CD4-positive, alpha-beta T cell (primary cell): Measurements from ENCODE around the gene LRRTM4. TPM values are rescaled to one million over a fixed set of nuclear protein-coding genes. Genes with fewer than 3 reads are reported as not detected.

ENCODE experiments used
- ATAC-seq: fragments of 200-7000 bp; cut with Tn5 transposase; one replicate; pipeline ENCODE4 v1.10.0; 2022; ENCODE audit warnings: mild to moderate bottlenecking; ENCODE audit not compliant: poor library complexity
- CTCF ChIA-PET: fragments of 350-600 bp; sonication (Branson Sonifier 250); formaldehyde crosslinking; loops from one replicate; lab custom pipeline; 2021; ENCODE audit warnings: antibody characterized with exemption, inconsistent platforms; lab: Charles Lee
- POLR2A ChIA-PET: fragments of 350-600 bp; sonication (Branson Sonifier 250); formaldehyde crosslinking; loops from one replicate; lab custom pipeline; 2021; ENCODE audit warnings: antibody characterized with exemption, inconsistent platforms; lab: Charles Lee
- DNase-seq, 14 experiments: peaks; one replicate each; pipeline ENCODE4 v3.0.0-alpha.2; 2013 to 2020; ENCODE audit warnings: mixed read lengths in 2 of 14
- H3K27ac ChIP-seq, 2 donors: one replicate each; pipeline versions ENCODE4 v1.5.1 to v1.7.0; 2013; ENCODE audit warnings: low read length in 2 of 2, low read depth in 1 of 2, mild to moderate bottlenecking in 1 of 2
- H3K27me3 ChIP-seq, 2 experiments: 1 replicate in 1 of 2; 2 replicates in 1 of 2; pipeline versions ENCODE4 v1.6.1 to v1.7.0; 2013; ENCODE audit warnings: low read length in 2 of 2, control low read depth in 1 of 2, mild to moderate bottlenecking in 1 of 2, moderate library complexity in 1 of 2; ENCODE audit not compliant: insufficient read depth in 2 of 2, control insufficient read depth in 1 of 2
- H3K36me3 ChIP-seq: one replicate; pipeline ENCODE4 v1.6.1; 2013; ENCODE audit warnings: low read length, control low read depth; ENCODE audit not compliant: insufficient read depth
- H3K4me1 ChIP-seq: one replicate; pipeline ENCODE4 v1.6.1; 2013; ENCODE audit warnings: low read length, control low read depth; ENCODE audit not compliant: insufficient read depth
- H3K4me3 ChIP-seq: one replicate; pipeline ENCODE4 v1.5.1; 2013; ENCODE audit warnings: mild to moderate bottlenecking, low read length, moderate library complexity
- H3K9me3 ChIP-seq, 2 experiments: 1 replicate in 1 of 2; 2 replicates in 1 of 2; pipeline versions ENCODE4 v1.6.1 to v1.7.0; 2013; ENCODE audit warnings: low read length in 2 of 2, mild to moderate bottlenecking in 2 of 2, control low read depth in 1 of 2, moderate library complexity in 1 of 2; ENCODE audit not compliant: control insufficient read depth in 1 of 2, insufficient read depth in 1 of 2
- H3K27ac Mint-ChIP-seq: one replicate; pipeline ENCODE4 v1.8.0; 2020; ENCODE audit warnings: mixed read lengths
- H3K27me3 Mint-ChIP-seq: one replicate; pipeline ENCODE4 v1.8.0; 2021; ENCODE audit warnings: mixed read lengths
- H3K36me3 Mint-ChIP-seq: one replicate; pipeline ENCODE4 v1.8.0; 2021; ENCODE audit warnings: low read depth, mixed read lengths
- H3K4me1 Mint-ChIP-seq: one replicate; pipeline ENCODE4 v1.8.0; 2021; ENCODE audit warnings: low read depth, mixed read lengths
- H3K4me3 Mint-ChIP-seq: one replicate; pipeline ENCODE4 v1.8.0; 2020; ENCODE audit warnings: mild to moderate bottlenecking, mixed read lengths
- H3K9me3 Mint-ChIP-seq: one replicate; pipeline ENCODE4 v1.8.0; 2020; ENCODE audit warnings: mixed read lengths
- CTCF ChIP-seq: fragments of 200-600 bp; IDR thresholded peaks from one replicate; pipeline ENCODE4 v1.8.0; 2022; ENCODE audit warnings: antibody characterized with exemption, mild to moderate bottlenecking
- intact Hi-C, 2 experiments: fragments of 100-400 bp; cut with DNase I in 1 of 2; cut with micrococcal nuclease in 1 of 2; formaldehyde crosslinking; loops; one replicate each; pipeline versions ENCODE4 v1.15.1 to v1.9.0; 2023 to 2025; cut with DNase I, micrococcal nuclease
- total RNA-seq, 174 experiments: library from RNA in 2 of 174; stranded (reverse) in 2 of 174; gene quantifications; one replicate each; pipeline ENCODE4 v1.2.3 and lab custom pipeline; 2021 to 2026

Gene LRRTM4
- total RNA-seq, 2 experiments from 2014 or later: not detected

GRCh38 chr2:77459840-77460239 is 62.3 kb downstream of the LRRTM4 start:
- ATAC-seq (no peak), DNase-seq (no peak)
- H3K36me3 Mint-ChIP-seq: no peaks in the 10 kb centered on the region
- H3K9me3 Mint-ChIP-seq: peaks cover 23% of the 10 kb centered on the region
- H3K27ac Mint-ChIP-seq: no peak overlapping the region
- peaks cover 0 to 6% of the 10 kb centered on the region in 2 experiments for H3K9me3 ChIP-seq
- no peak overlapping the region for H3K4me3 Mint-ChIP-seq
- intact Hi-C loops: no loop called here
- H3K27ac ChIP-seq: no peak overlapping the region
- H3K27me3 Mint-ChIP-seq: no peaks in the 10 kb centered on the region
- no peak for TF ChIP-seq CTCF
- no peaks in the 10 kb centered on the region for H3K27me3 ChIP-seq
- H3K4me1 ChIP-seq: no peaks in the 10 kb centered on the region
- ChIA-PET CTCF (no interaction called here), POLR2A (no interaction called here)
- no peak overlapping the region for H3K4me3 ChIP-seq
- H3K36me3 ChIP-seq: no peaks in the 10 kb centered on the region
- no peaks in the 10 kb centered on the region for H3K4me1 Mint-ChIP-seq

GRCh38 chr2:77458216-77458615 is 64.0 kb downstream of the LRRTM4 start:
- Mint-ChIP-seq H3K4me3 (no peak overlapping the region), H3K36me3 (no peaks in the 10 kb centered on the region), H3K27ac (no peak overlapping the region), H3K27me3 (no peaks in the 10 kb centered on the region), H3K4me1 (no peaks in the 10 kb centered on the region), H3K9me3 (peaks cover 19% of the 10 kb centered on the region)
- Histone ChIP-seq H3K4me3 (no peak overlapping the region), H3K36me3 (no peaks in the 10 kb centered on the region), H3K4me1 (no peaks in the 10 kb centered on the region), H3K27ac (no peak overlapping the region), H3K27me3 (no peaks in the 10 kb centered on the region), H3K9me3 (peaks cover 0 to 6% of the 10 kb centered on the region in 2 experiments)
- no peak for ATAC-seq
- intact Hi-C loops: no loop called here
- DNase-seq: no peak
- ChIA-PET CTCF (no interaction called here), POLR2A (no interaction called here)
- no peak for TF ChIP-seq CTCF

- Mint-ChIP-seq H3K36me3 (no peaks in the 10 kb centered on the region), H3K4me3 (no peak overlapping the region), H3K27me3 (no peaks in the 10 kb centered on the region), H3K27ac (no peak overlapping the region), H3K4me1 (no peaks in the 10 kb centered on the region), H3K9me3 (peaks cover 19% of the 10 kb centered on the region)
- no peaks in the 10 kb centered on the region for H3K36me3 ChIP-seq
- TF ChIP-seq CTCF: no peak
- intact Hi-C loops: no loop called here
- no peak for ATAC-seq
- ChIA-PET CTCF (no interaction called here), POLR2A (no interaction called here)
- no peak overlapping the region for H3K4me3 ChIP-seq
- DNase-seq: no peak
- no peaks in the 10 kb centered on the region for H3K4me1 ChIP-seq
- no peaks in the 10 kb centered on the region for H3K27me3 ChIP-seq
- no peak overlapping the region for H3K27ac ChIP-seq
- peaks cover 0 to 6% of the 10 kb centered on the region in 2 experiments for H3K9me3 ChIP-seq
These were observed 64.5 kb downstream of the LRRTM4 start for GRCh38 chr2:77457665-77458064.
